ENCODE results near the gene CHEK2. TPM values are rescaled to one million over a fixed set of nuclear protein-coding genes. Genes with fewer than 3 reads are reported as not detected.
"Not testable (repeated sequence)": the region's sequence is repeated elsewhere in the genome, so short reads cannot be mapped to it uniquely, and the experiment has no call there.

CHEK2 gene
- polyA plus RNA-seq, 1 donor from 2014 or later = 3.1 TPM

DNA sequence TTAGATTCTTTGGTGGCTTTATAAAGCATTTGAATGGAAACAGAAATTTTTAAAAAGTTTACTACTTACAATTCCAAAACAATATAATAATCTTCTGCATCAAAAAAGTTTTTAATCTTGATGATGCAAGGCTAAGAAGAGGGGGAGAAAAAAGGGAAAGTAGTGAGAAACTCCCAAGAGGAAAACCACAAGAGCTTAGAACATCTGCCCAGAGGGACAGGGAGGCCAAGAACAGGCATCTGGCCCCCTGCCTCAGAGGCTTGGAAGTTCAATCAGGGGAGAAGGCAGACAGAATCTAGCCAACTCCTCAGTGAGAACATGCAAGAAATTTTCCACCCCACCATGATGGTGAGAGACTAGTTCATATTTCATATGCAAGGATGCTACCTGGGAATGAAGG, 38.2 kb downstream of the CHEK2 start:
- Histone ChIP-seq H4K20me1 (ENCODE audit: insufficient read depth) (no peaks in the 10 kb centered on the region), H3K9me2 (ENCODE audit: insufficient read depth, low read length) (no peaks in the 10 kb centered on the region), H3K9me3 (ENCODE audit: low read length) (no peaks in the 10 kb centered on the region)

DNA sequence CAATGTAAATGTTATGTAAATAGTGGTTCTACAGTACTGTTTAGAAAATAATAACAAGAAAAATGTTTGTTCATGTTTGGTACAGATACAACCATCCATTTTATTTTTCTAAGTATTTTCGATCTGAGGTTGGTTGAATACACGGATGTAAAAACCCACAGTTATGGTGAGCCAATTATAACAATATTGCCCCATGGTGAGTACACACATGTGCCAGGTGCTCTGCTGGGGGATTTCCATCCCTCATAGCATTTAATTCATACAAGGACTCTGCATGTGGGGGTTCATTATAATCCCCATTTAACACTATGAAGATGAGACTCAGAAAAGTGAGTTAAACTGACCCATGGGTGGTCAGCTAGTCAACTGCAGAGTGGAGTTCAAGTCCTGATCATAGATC, 38.7 kb downstream of the CHEK2 start:
- Histone ChIP-seq H3K9me3 (ENCODE audit: low read length) (no peaks in the 10 kb centered on the region), H3K36me3 (ENCODE audit: insufficient read depth, low read length) (no peaks in the 10 kb centered on the region), H3K4me2 (ENCODE audit: low read length) (no peak overlapping the region), H4K20me1 (ENCODE audit: insufficient read depth) (no peaks in the 10 kb centered on the region), H3K27me3 (ENCODE audit: insufficient read depth, low read depth, low read length) (no peaks in the 10 kb centered on the region), H3K4me3 (ENCODE audit: low read length) (no peak overlapping the region), H3F3A (ENCODE audit: insufficient read depth, low read length, poor library complexity, severe bottlenecking) (no peaks in the 10 kb centered on the region), H2AFZ (ENCODE audit: low read depth, low read length) (no peak overlapping the region), H3K9me2 (ENCODE audit: insufficient read depth, low read length) (no peaks in the 10 kb centered on the region), H3K27ac (ENCODE audit: low read length) (no peak overlapping the region), H3K79me2 (replicated peaks; ENCODE audit: insufficient read depth, low read length) (no peaks in the 10 kb centered on the region), H3K9ac (ENCODE audit: low read length) (no peak overlapping the region)
- TF ChIP-seq, protein P1, sequence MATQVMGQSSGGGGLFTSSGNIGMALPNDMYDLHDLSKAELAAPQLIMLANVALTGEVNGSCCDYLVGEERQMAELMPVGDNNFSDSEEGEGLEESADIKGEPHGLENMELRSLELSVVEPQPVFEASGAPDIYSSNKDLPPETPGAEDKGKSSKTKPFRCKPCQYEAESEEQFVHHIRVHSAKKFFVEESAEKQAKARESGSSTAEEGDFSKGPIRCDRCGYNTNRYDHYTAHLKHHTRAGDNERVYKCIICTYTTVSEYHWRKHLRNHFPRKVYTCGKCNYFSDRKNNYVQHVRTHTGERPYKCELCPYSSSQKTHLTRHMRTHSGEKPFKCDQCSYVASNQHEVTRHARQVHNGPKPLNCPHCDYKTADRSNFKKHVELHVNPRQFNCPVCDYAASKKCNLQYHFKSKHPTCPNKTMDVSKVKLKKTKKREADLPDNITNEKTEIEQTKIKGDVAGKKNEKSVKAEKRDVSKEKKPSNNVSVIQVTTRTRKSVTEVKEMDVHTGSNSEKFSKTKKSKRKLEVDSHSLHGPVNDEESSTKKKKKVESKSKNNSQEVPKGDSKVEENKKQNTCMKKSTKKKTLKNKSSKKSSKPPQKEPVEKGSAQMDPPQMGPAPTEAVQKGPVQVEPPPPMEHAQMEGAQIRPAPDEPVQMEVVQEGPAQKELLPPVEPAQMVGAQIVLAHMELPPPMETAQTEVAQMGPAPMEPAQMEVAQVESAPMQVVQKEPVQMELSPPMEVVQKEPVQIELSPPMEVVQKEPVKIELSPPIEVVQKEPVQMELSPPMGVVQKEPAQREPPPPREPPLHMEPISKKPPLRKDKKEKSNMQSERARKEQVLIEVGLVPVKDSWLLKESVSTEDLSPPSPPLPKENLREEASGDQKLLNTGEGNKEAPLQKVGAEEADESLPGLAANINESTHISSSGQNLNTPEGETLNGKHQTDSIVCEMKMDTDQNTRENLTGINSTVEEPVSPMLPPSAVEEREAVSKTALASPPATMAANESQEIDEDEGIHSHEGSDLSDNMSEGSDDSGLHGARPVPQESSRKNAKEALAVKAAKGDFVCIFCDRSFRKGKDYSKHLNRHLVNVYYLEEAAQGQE (IDR thresholded peaks at IDR 0.05; ENCODE audit: borderline replicate concordance) = no peak
- TF ChIP-seq SMC3 (conservative IDR thresholded peaks at IDR 0.05; ENCODE audit: poor library complexity) (no peak), POLR2AphosphoS5 (IDR thresholded peaks at IDR 0.05) (no peak), EP300 (conservative IDR thresholded peaks at IDR 0.05; ENCODE audit: poor library complexity, severe bottlenecking) (no peak), EZH2 (IDR thresholded peaks at IDR 0.05; ENCODE audit: borderline replicate concordance, insufficient read depth, low read length, poor library complexity, severe bottlenecking) (no peak), MXI1 (conservative IDR thresholded peaks at IDR 0.05; ENCODE audit: poor library complexity, severe bottlenecking) (no peak), RAD21 (conservative IDR thresholded peaks at IDR 0.05) (no peak), TAF1 (IDR thresholded peaks at IDR 0.05; ENCODE audit: low read depth) (no peak)
- TF ChIP-seq, protein P2, sequence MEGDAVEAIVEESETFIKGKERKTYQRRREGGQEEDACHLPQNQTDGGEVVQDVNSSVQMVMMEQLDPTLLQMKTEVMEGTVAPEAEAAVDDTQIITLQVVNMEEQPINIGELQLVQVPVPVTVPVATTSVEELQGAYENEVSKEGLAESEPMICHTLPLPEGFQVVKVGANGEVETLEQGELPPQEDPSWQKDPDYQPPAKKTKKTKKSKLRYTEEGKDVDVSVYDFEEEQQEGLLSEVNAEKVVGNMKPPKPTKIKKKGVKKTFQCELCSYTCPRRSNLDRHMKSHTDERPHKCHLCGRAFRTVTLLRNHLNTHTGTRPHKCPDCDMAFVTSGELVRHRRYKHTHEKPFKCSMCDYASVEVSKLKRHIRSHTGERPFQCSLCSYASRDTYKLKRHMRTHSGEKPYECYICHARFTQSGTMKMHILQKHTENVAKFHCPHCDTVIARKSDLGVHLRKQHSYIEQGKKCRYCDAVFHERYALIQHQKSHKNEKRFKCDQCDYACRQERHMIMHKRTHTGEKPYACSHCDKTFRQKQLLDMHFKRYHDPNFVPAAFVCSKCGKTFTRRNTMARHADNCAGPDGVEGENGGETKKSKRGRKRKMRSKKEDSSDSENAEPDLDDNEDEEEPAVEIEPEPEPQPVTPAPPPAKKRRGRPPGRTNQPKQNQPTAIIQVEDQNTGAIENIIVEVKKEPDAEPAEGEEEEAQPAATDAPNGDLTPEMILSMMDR (IDR thresholded peaks at IDR 0.05; ENCODE audit: poor library complexity, severe bottlenecking) = no peak

More for the DNA sequence above, 38.2 kb downstream of the CHEK2 start:
- H2AFZ ChIP-seq (ENCODE audit: low read depth, low read length) = no peak overlapping the region
- H3K27ac ChIP-seq (ENCODE audit: low read length) = no peak overlapping the region
- H3K27me3 ChIP-seq (ENCODE audit: insufficient read depth, low read depth, low read length) = no peaks in the 10 kb centered on the region
- no peak overlapping the region for H3K4me3 ChIP-seq (ENCODE audit: low read length)
- H3F3A ChIP-seq (ENCODE audit: insufficient read depth, low read length, poor library complexity, severe bottlenecking) = no peaks in the 10 kb centered on the region
- H3K79me2 ChIP-seq (replicated peaks; ENCODE audit: insufficient read depth, low read length) = no peaks in the 10 kb centered on the region
- no peaks in the 10 kb centered on the region for H3K36me3 ChIP-seq (ENCODE audit: insufficient read depth, low read length)
- TF ChIP-seq EP300 (conservative IDR thresholded peaks at IDR 0.05; ENCODE audit: poor library complexity, severe bottlenecking) (no peak), POLR2AphosphoS5 (IDR thresholded peaks at IDR 0.05) (no peak), MXI1 (conservative IDR thresholded peaks at IDR 0.05; ENCODE audit: poor library complexity, severe bottlenecking) (no peak), RAD21 (conservative IDR thresholded peaks at IDR 0.05) (no peak), SMC3 (conservative IDR thresholded peaks at IDR 0.05; ENCODE audit: poor library complexity) (no peak), TAF1 (IDR thresholded peaks at IDR 0.05; ENCODE audit: low read depth) (no peak), EZH2 (IDR thresholded peaks at IDR 0.05; ENCODE audit: borderline replicate concordance, insufficient read depth, low read length, poor library complexity, severe bottlenecking) (no peak)
- TF ChIP-seq, protein P1 (IDR thresholded peaks at IDR 0.05; ENCODE audit: borderline replicate concordance) = no peak
- TF ChIP-seq, protein P2 (IDR thresholded peaks at IDR 0.05; ENCODE audit: poor library complexity, severe bottlenecking) = no peak
- no peak overlapping the region for H3K9ac ChIP-seq (ENCODE audit: low read length)
- H3K4me2 ChIP-seq (ENCODE audit: low read length) = no peak overlapping the region

DNA sequence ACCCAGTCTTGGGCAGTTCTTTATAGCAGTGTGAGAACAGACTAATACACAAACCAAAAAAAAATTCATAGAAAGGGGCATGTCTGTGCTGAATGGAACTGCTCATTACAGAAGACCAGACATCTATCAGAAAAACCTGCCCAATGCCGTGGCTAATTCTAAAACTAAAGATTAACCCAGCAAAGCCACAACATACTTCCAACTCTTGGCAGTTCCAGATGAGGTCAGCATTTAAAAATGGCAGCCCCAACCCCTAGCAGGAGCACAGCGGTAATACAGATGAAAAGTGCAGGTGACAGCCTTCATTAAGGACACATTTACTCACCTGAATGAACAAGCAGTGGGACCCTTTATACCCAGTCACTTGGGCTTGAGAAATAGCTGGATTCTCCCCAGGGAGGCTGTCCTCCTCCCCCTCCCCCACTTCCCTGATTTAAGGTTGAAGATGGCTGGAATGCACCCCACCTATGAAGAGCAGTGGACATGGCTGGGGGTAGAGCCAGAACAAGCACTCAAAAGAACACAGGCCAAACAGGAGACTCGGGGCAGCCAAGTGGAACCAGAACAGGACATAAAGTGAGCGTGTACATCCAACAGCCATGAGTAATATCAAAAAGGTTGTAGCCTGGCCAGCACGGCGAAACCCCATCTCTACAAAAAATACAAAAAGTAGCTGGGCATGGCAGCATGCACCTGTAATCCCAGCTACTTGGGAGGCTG, 48.4 kb downstream of the CHEK2 start:
- not testable (repeated sequence) for H3K27ac ChIP-seq (ENCODE audit: low read length); H3K79me2 ChIP-seq (replicated peaks; ENCODE audit: insufficient read depth, low read length); H3K9ac ChIP-seq (ENCODE audit: low read length); H3K4me2 ChIP-seq (ENCODE audit: low read length); H3K9me2 ChIP-seq (ENCODE audit: insufficient read depth, low read length); H3K4me3 ChIP-seq (ENCODE audit: low read length); H2AFZ ChIP-seq (ENCODE audit: low read depth, low read length); H3K36me3 ChIP-seq (ENCODE audit: insufficient read depth, low read length); H3K9me3 ChIP-seq (ENCODE audit: low read length); H3F3A ChIP-seq (ENCODE audit: insufficient read depth, low read length, poor library complexity, severe bottlenecking); H3K27me3 ChIP-seq (ENCODE audit: insufficient read depth, low read depth, low read length); H4K20me1 ChIP-seq (ENCODE audit: insufficient read depth)

Data from neural cell (in vitro differentiated cells).